NCI-H2196 treated with DMSO at 0.1 percent for 48 hours (cell line): Measurements from ENCODE around the gene AMBRA1.
A peak's percentile ranks its signal among the peaks of the same experiment; 100 is the strongest.
"Not testable (repeated sequence)": the region's sequence is repeated elsewhere in the genome, so short reads cannot be mapped to it uniquely, and the experiment has no call there.

Source experiments
- DNase-seq: peaks from one replicate; lab custom pipeline; 2025; ENCODE audit not compliant: unreplicated experiment; lab: John Stamatoyannopoulos, UW

Gene AMBRA1

DNA sequence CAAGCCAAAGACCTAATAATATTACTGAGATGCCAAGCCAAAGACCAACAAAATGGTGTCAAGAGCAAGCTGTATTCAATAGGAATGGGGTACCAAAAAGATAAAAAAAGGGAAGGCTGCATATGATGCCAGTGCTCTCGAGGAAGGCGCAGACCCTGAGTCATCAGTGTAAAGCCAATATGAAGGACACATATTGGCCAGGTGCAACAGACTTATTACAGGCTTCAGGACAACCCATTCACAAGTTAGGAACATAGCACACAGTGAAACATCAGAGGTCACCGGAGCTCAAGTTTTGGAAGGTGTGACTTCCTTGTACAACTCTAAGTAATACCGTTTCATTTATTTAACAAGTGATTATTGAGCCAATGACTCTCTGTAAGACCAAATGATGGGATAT lies 58.1 kb downstream of the AMBRA1 start:
- DNase-seq, result no peak

DNA sequence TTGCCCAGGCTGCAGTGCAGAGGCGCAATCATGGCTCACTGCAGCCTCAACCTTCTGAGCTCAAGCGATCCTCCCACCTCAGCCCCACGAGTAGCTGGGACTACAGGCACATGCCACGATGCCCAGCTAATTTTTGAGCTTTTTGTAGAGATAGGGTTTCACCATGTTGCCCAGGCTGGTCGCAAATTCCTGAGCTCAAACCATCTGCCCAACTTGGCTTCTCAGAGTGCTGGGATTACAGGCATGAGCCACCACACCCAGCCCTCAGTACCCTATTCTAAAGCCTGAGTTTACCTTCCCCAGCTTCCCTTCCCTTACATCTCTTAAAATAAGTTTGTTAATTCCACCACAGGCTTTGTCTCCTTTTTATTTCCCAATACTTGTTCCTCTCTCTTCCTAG lies 59.1 kb downstream of the AMBRA1 start:
- DNase-seq, result no peak

DNA sequence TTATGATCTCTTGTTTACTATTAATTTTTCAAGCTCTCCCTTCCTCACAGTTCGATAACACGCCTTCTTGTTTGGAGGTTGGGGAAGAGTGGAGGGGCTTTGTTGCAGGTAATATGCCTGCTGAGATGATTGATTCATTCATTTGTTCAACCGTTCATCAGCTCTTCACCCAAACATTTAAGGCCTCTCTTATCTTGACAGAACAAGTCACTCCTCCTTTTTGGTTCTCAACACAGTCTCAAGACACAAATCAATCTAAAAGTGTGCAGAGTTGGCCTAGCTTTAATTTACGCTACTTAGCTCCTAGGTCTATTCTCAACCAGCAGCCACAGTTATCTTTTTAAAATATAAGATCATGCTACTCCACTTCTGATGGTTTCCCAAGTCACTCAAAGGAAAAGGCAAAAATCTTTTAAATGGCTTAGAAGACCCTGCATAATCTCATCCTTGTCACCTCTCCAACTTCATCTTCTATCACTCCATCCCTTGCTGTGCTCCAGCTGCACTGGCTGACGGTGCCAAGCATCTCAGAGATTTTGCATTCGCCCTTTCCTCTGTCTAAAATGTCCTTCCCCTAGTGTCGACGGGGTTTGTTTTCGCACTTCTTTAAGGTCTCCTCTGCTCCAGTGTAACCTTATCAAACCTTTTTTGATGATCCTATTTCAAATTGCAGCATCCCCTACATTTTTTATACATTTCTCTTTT lies 60.3 kb downstream of the AMBRA1 start:
- no peak for DNase-seq

DNA sequence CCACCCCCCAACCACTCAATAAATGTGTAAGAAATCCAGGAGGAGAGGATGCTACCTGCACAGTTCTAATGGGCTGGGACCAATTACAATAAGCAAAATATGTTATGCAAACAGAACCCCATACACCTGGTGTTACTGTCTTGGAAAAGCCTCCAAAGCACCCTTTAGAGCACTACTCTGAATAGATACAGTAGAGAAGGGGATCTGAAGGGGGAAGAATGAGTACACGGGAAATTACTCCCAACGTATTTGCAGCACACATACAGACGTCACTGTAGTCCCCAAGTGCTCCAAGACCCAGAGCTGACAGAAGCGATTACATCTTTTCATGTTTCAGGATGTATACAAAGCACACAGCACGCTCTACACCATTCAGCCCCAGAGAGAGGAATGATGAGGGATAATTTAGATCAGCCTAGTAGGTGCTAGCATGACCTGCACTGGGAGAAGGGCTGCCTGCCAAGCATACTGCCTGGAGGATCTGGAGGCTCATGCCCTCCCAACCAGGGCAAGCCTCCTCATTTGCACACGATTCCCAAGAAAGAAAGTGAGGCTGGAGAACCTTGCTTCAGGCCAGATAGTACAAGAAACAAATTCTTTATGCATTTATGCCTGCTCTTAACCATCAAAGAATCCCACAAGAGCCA lies 63.8 kb downstream of the AMBRA1 start:
- DNase-seq, result no peak

DNA sequence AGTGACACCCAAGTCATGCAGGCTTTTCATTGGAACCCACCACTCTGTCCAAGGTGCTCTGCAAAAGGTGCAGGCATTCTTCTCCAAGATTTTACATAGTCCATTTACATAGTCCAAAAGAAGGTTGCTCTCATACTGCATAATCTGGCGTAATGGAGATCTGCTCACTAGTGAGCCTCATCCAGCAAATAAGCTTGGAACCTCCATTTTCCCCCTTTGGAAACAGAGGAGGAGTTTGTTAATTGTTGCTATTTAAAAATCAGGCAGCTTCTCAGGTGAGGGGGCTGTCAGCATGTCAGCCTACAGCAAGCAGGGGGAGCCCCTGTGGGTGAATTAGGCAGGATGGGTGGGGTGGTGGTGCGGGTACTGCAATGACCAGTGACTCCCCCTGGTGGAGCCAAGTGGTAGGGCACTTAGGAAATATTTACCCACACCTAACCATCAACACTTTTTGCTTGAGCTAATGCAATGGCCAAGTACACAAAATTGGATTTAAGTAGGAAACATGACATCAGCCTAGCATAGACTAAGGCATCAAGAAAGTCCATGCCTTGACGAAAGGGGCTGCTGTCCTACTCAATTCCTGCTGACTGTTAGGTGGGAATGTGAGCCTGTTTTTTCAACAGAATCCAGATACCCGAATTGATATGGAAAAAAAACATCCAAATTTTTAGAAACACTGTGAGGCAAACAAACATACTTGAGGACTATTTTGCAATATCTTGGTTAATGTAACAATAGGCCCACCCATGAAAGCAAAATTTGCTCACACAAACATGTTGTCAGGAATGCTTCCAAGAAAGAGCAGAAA lies 64.5 kb downstream of the AMBRA1 start:
- peak; percentile 27 for DNase-seq

DNA sequence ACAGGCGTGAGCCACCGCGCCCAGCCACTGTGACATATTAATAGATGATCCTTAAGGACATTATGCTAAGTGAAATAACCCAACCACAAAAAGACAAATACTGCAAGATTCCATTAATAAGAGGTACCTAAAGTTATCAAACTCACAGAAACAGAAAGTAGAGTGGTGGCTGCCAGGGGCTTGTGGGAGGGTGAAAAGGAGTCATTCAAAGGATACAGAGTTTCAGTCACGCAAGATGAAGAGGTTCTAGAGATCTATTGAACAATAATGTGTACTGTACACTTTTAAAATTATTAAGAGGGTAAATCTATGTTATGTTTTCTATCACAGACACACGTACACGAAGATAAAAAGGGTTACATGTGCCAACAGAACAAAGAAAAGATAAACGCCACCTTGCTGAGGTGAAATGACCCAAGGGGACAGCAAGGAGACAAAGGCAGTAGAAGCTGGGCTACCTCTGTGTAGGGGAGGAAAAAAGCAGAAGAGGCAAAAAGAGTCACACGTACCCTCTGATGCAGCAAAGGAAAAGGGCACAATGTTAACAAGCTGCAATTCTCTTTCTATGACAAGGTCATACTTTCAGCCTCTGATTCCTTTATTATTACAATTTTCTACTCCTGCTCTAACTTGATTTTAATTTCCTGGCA lies 65.3 kb downstream of the AMBRA1 start:
- DNase-seq, result no peak

DNA sequence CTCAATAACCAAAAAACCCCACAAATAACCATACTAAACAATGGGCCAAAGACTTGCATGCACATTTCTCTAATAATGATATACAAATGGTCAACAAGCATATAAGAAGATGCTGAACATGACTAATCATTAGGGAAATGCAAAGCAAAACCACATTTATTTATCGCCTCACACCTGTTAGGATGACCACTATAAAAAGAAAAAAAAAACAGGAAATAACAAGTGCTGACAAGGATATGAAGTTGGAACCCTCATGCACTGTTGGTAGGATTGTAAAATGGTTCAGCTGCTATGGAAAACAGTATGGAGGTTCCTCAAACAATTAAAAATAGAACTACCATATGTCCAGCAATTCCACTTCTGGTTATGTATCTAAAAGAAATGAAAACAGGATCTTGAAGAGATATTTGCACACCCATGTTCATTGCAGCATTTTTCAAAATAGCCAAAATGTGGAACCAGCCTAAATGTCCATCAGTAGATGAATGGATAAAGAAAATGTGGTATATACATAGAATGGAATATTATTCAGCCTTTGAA lies 66.2 kb downstream of the AMBRA1 start:
- DNase-seq, result no peak

DNA sequence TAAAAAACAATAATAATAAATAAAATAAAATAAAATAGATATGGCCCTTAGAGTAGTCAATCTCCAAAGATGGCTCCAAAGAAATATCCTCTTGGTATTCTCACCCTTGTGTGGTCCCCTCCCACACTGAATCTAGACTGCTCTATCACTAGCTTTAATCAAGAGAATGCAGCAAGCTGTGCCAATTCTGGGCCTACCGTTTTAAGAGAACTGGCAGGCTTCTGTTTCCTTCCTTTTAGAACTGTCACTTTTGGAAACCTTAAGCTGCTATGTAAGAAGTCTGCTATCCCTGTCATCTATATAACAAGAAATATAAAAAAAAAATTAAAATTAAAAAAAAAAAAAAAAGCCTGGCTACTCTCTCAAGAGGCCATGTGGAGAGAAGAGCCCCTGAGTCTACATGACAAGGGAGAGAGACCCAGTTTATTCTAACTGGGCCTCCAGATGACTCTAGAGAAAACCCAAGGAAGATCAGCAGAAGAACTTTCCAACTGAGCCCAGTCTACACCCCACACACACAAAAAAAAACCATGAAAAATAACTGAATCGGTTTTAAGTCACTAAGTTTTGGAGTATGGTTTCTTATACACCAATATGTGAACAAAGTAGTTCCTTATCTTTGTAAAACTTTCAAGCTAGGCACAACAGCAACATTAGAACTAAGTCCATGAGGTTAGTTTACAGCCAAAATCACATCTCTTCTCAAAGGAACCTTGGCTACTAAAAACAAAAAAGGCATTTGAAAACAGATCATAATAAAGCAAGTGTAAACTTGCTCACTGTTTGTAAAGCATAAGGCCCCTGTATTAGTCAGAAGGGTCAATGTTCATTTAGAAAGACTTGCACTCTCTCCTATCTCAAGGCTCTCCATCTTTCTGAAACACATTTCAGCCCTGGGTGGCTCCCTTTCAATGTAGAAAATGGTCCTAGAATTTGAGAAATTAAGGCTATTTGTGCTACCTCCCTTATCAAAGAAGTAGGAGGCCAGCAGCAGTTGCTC lies 67.3 kb downstream of the AMBRA1 start:
- DNase-seq, result no peak

DNA sequence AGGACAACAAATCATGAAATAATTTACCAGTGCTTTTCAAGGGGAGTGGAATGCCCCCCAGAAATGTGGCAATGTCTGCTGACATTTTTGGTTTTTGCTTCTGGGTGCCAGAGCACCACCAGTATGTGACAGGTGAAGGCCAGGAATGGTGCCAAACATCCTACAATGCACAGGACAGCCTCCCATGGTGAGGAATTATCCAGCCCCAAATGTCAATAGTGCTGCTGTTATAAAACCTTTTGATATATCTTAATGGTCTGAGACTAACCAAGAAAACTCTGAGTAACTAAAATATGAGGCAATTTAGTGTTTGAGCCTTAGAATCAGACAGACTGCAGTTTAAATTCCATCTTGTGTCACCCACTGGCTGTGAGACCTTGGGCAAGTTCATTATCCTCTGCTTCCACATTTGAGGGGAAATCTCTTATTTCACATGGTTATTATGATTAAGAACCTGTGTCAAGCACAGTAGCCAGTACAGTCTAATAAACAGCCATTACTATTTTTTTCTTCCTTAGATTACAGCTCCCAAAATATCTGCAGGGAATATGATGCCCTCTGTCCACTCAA lies 69.5 kb downstream of the AMBRA1 start:
- DNase-seq, result no peak

DNA sequence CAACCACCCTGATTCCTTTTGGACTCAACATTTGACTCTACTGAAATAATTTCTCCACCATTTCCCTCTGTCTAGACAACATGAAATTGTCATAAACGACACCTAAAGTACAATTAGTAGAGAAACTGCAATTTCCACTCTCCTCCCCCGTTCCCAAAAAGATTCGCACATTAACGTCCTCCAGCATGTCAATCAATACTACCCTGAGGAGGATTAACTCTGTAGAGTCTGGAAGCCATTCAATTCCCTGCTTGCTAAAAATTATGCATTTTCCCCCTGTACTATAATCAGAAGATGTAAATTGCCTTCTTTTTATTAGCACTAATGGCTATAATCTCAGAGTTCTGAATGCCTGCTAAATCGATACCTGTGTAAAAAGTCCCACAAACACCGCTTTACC lies 70.5 kb downstream of the AMBRA1 start:
- DNase-seq, result no peak

DNA sequence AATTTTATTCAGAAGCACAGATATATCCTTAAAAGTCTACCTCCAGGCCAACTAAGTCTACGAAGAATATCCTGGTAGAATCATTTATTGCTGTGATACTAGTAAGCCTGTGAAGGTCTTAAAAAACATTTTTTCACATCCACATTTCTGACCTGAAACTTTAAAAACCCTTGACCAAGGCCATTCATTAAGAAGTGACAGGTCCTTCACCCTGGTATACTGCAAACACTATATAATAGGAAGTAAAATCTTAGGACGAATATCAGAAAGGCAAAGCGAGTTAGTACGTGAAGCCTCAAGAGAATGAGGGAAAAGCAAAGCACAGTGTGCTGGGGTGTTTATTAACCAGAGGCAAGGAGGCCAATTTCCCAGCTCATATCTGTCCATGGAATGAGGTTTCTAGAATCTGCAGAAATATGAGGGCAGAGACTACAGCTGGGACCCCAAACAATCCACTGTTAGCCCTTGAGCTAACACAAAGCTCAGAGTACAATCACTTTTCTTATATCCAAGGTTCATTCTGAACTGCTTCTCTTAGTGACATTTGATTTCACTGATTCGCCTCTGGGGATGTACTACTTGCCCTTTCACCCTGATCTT lies 71.0 kb downstream of the AMBRA1 start:
- no peak for DNase-seq

DNA sequence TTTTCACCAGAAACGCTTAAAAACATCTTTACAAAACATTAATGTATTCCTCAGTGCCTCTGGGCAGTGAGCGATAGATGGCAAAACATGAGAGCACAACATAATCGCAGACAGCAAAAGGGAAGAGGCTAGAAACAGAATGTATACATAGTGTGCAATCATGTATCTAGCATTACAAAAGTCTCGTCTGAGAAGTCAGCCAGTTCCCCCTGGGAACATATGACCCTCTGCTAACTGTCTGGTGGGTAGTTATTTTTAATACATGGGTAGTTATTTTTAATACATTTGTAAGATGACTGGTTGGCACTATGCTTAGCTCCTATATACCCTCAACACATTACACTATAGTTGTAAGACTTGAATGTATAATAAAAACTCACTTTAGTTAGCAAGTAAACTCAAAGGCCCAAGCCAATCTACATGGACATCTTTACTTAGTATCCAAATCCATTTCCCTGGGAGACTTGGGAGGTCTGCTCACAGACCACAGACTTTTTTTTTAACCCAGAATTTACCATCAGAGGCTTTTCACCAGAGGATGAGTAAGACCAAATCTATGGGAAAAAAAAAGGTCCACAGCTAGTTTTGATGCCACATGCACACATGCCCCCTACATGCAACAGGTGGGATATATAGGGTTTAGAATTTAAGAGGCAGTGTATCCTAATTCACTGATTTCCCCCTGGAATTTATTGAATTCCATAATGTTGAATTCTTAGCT lies 71.7 kb downstream of the AMBRA1 start:
- no peak for DNase-seq

DNA sequence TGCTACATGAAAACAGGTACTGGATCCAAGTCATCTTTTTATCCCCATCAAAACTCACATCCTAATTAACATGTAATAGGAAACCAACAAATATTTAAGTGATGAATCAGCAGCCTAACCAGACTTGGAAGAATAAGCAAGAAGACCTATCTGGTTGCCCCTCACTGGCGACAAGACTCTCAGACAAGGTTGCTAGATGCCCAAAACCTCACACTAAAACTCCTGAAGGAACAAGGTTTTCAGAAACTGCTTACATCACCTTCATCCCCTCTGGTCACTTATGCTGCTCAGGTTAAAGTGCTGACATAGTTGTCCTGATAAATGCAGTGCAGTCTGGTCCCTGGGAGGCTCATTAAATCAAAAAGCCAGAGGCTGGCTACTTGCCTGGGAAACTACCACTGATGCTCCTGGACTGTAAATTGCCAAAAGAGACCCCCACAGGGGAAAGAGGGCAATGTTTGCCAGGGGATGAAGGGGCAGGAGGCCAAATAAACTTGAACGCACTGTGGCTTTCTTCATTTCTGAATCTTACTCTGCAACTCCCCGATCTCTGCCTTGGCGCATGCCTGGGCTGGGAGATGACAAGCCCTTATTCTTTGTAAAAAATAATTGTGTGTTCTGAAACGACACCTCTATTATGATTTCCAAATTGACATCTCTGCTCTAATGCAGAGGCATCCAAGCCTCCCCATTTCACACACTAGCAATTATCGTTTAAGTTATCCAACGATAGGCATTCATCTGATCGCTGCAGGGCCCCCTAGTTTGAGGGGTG lies 72.7 kb downstream of the AMBRA1 start:
- no peak for DNase-seq

DNA sequence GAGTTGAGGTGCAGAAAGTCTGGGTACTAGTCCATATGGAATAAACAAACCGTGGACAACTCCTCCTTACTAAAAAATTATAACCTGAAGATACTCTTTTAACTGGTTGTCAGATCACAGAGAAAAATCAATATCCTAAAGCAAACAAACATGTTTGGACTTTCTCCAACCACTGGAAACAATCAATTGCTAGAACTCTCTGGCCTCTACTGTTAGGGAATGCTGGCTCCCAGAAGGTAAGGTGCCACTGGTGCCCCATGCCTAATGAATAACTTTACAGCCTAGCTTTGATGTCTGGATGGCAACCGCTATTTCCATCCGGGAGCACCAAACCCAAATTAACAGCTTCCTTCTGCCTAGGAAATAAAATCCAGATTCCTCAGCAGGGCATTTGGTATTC lies 74.5 kb downstream of the AMBRA1 start:
- no peak for DNase-seq

DNA sequence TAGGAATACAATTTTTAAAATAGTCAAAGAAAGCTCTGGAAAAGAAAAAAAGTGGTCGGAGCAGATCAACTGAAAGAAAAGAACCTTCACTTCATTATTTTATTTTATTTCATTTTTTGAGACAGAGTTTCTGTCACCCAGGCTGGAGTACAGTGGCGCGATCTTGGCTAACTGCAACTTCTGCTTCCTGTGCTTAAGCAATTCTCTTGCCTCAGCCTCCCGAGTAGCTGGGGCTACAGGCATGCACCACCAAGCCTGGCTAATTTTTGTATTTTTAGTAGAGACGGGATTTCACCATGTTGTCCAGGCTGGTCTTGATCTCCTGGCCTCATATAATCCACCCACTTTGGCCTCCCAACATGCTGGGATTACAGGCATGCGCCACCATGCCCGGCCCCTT lies 74.9 kb downstream of the AMBRA1 start:
- not testable (repeated sequence) for DNase-seq

DNA sequence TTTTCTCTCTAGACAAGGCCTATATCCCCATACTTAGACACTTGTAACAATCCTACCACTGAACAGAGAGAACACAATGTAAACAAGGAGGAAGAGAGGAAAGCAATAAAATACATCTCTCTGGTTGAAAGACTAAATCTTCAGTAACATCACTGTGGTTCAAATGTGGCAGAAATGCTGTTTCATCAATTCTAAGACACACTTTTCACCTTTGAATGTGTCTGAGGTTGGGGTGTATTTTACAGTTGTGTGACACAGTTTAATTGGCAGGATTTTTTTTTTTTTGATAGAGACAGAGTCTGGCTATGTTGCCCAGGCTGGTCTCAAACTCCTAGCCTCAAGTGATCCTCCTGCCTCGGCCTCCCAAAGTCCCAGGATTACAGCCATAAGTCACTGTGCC lies 79.5 kb downstream of the AMBRA1 start:
- DNase-seq, result no peak

DNA sequence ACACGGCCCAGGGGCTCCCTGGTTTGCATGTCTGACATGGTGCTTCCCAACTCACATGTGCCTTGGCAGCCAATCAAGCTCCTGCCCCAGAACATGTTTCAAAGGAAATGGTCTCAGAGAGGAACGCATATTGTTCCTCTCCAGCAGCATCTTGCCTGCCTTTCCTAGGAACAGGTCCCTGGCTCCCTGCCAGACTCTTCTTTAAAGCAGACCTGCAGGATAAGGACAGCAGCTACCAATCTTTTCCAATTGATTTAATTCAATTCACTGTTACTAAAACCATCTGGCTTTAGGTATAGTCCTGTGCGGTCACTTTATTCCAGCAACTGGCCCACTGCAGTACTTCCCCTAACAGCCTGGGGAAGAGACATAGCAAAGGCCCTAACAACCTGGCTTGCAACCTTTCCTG lies 79.9 kb downstream of the AMBRA1 start:
- DNase-seq, result no peak

DNA sequence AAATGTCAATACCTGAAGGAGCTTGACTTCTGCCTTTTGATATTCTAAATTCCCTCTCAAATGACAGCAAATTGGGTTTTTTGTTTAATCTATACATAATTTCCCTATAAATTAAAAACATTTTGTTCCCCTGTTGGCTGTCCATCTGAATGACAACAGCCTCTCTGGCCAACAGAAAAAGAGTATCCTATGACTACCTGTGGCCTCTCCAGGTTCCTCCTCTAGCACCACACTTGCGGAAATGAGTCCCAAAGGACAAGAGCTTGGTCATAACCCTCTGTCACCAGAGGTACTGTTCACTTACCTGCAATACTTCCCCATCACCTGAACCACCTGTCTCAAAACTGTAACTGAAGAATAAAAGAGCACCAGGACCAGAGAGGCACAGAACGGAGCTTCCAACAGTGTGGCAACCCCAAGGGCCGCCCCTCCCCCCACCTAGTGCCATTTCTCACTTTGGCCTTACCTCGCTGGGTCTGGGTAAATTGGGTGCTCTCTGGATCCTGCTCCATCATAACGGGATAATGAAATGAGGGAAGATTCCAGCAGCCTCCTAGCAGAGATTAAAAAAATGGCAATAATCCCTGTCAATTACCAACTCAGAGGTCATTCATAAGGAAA lies 81.5 kb downstream of the AMBRA1 start:
- no peak for DNase-seq
